HG03354 (cell line): ENCODE results near the gene ACVR1B.
A peak's percentile ranks its signal among the peaks of the same experiment; 100 is the strongest.

ENCODE experiments used
- ATAC-seq: cut with Tn5 transposase; IDR thresholded peaks from one replicate; pipeline ENCODE4 v1.9.1; 2021; ENCODE audit warnings: mild to moderate bottlenecking; ENCODE audit not compliant: unreplicated experiment, poor library complexity, severe bottlenecking

ACVR1B gene

GRCh38 chr12:51992246-51992645 is 40.7 kb downstream of the ACVR1B start:
- no peak for ATAC-seq

- ATAC-seq = no peak
These were observed 43.0 kb downstream of the ACVR1B start for GRCh38 chr12:51994539-51994820.

GRCh38 chr12:51994959-51995358 is 43.5 kb downstream of the ACVR1B start:
- ATAC-seq = no peak

- no peak for ATAC-seq
These were observed 45.6 kb downstream of the ACVR1B start for GRCh38 chr12:51997136-51997535.

- ATAC-seq = no peak
These were observed 51.6 kb downstream of the ACVR1B start for GRCh38 chr12:52003016-52003550.

- no peak for ATAC-seq
These were observed 52.1 kb downstream of the ACVR1B start for GRCh38 chr12:52003591-52003990.

- no peak for ATAC-seq
These were observed 52.6 kb downstream of the ACVR1B start for GRCh38 chr12:52004042-52004648.

GRCh38 chr12:52005218-52005902 is 53.9 kb downstream of the ACVR1B start:
- no peak for ATAC-seq

- ATAC-seq = peak; percentile 77
These were observed 54.6 kb downstream of the ACVR1B start for GRCh38 chr12:52005903-52006703.

GRCh38 chr12:52006726-52007157 is 55.2 kb downstream of the ACVR1B start, which contains the start of gene TAMALIN:
Gene TAMALIN, plus strand, starts transcription at chr12:52006946. Its CDS starts 74 bp downstream, at chr12:52007020.
- no peak for ATAC-seq

GRCh38 chr12:52007158-52007921 is 55.8 kb downstream of the ACVR1B start:
- ATAC-seq = no peak

GRCh38 chr12:52007982-52008510 is 56.5 kb downstream of the ACVR1B start:
- no peak for ATAC-seq

GRCh38 chr12:52009081-52009751 is 57.7 kb downstream of the ACVR1B start:
- no peak for ATAC-seq

- no peak for ATAC-seq
These were observed 58.7 kb downstream of the ACVR1B start for GRCh38 chr12:52010152-52010622.

GRCh38 chr12:52010692-52011601 is 59.4 kb downstream of the ACVR1B start:
- no peak for ATAC-seq

- ATAC-seq = no peak
These were observed 60.2 kb downstream of the ACVR1B start for GRCh38 chr12:52011602-52012214.

GRCh38 chr12:52013626-52014310 is 62.3 kb downstream of the ACVR1B start:
- no peak for ATAC-seq
